Measurements from ENCODE around the gene NPW. TPM values are rescaled to one million over a fixed set of nuclear protein-coding genes. Genes with fewer than 3 reads are reported as not detected.

Gene NPW
- total and polyA plus RNA-seq, 8 donors, result 0.43 to 2.7 (median 0.82) TPM

DNA sequence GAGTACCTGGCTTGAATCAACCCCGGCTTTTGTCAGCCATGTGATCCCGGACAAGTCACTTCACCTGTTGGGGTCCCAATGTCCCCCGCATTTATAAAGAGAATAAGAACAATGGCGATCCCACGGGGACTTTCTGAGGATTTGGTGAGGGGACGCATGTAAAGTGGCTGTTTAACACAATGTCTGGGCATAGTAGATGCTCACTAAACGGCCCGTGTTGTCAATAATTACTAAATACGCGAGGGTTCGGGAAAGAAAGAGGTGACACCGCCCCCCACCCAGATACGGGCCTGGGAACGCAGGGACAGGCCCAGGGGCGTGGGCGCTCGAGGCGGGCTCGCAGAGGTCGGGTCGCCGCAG is 28.0 kb upstream of the NPW start:
- Histone ChIP-seq H3K4me3 (peak overlapping the region in 3 of 4 donors; percentile 15 to 39 (median 21)), H3K36me3 (no peaks in the 10 kb centered on the region), H3K27me3 (peaks cover 0 to 11% (median 0%) of the 10 kb centered on the region in 4 donors), H3K9me3 (no peaks in the 10 kb centered on the region), H3K27ac (peak overlapping the region in 2 of 4 donors; percentile 37 to 50), H3K4me1 (peaks cover 10 to 17% (median 14%) of the 10 kb centered on the region in 3 donors)
- 21 to 22% methylated on average over 22 of the region's 22 CpGs for WGBS, 2 donors
- ATAC-seq, result no peak
- DNase-seq, result no peak
- FAIRE-seq, result no peak
- TF ChIP-seq, protein P1, sequence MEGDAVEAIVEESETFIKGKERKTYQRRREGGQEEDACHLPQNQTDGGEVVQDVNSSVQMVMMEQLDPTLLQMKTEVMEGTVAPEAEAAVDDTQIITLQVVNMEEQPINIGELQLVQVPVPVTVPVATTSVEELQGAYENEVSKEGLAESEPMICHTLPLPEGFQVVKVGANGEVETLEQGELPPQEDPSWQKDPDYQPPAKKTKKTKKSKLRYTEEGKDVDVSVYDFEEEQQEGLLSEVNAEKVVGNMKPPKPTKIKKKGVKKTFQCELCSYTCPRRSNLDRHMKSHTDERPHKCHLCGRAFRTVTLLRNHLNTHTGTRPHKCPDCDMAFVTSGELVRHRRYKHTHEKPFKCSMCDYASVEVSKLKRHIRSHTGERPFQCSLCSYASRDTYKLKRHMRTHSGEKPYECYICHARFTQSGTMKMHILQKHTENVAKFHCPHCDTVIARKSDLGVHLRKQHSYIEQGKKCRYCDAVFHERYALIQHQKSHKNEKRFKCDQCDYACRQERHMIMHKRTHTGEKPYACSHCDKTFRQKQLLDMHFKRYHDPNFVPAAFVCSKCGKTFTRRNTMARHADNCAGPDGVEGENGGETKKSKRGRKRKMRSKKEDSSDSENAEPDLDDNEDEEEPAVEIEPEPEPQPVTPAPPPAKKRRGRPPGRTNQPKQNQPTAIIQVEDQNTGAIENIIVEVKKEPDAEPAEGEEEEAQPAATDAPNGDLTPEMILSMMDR (IDR thresholded peaks at IDR 0.05), result no peak
- intact Hi-C loops (cut with DNase I), result no loop called here

DNA sequence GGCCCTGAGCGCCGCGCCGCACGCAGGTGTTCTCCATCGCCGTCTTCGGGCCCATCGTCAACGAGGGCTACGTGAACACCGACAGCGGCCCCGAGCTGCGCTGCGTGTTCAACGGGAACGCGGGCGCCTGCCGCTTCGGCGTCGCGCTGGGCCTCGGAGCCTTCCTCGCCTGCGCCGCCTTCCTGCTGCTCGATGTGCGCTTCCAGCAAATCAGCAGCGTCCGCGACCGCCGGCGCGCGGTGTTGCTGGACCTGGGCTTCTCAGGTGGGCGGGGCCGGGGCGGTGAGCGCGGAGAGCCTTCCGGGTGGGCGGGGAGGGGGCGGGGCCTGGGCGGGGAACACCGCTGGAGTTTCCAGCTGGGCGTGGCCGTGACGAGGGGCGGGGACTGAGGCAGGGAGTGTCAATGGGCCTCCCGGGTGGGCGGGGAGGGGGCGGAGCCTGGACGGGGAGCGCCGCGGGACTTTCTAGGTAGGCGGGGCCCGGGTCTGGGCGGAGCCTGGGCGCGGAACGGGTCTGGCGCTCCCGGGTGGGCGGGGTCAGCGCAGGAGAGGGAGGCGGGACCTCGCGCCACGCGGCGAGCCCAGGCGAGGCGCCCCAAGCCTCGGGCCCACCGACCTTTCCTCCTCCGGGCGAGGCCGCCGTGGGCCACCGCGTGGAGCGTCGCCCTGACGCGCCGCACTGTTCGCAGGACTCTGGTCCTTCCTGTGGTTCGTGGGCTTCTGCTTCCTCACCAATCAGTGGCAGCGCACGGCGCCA is 27.5 kb upstream of the NPW start:
- no peak for FAIRE-seq
- Histone ChIP-seq H3K27ac (peak overlapping the region in 2 of 4 donors; percentile 37 to 50), H3K4me3 (peak overlapping the region in 3 of 4 donors; percentile 15 to 39 (median 21)), H3K27me3 (peaks cover 0 to 11% (median 0%) of the 10 kb centered on the region in 4 donors), H3K36me3 (peaks cover 0 to 2% (median 0%) of the 10 kb centered on the region in 3 donors), H3K4me1 (peaks cover 10 to 17% (median 14%) of the 10 kb centered on the region in 3 donors), H3K9me3 (no peaks in the 10 kb centered on the region)
- WGBS, 2 donors, result 11 to 13% methylated on average over 63 to 96 of the region's 96 CpGs
- peak; percentile 62 to 83 (median 80) for ATAC-seq
- intact Hi-C loops (cut with DNase I), result no loop called here
- peak; percentile 88 to 97 (median 96) for DNase-seq
- TF ChIP-seq, protein P1 (IDR thresholded peaks at IDR 0.05), result no peak

DNA sequence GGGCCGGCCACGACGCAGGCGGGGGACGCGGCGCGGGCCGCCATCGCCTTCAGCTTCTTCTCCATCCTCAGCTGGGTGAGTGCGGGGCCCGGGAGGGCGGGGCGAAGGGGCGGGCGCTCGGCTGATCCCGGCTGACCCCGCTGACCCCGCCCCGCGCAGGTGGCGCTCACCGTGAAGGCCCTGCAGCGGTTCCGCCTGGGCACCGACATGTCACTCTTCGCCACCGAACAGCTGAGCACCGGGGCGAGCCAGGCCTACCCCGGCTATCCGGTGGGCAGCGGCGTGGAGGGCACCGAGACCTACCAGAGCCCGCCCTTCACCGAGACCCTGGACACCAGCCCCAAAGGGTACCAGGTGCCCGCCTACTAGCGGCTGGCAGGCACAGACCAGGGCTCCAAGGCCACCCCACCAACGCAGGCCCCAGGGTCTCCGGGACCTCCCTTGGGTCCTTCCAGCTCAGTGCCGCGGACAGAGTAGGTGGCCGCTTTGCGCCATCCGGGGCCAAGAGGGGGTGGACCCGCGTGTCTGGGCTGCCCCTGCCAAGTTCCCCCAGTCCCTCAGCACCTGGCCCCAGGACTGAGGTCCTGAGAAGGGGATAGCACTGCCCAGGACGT is 26.8 kb upstream of the NPW start:
- H3K4me3 ChIP-seq, result no peak overlapping the region
- intact Hi-C loops (cut with DNase I), result no loop called here
- FAIRE-seq, result no peak
- no peaks in the 10 kb centered on the region for H3K9me3 ChIP-seq
- TF ChIP-seq, protein P1 (IDR thresholded peaks at IDR 0.05), result no peak
- H3K27ac ChIP-seq, result peak overlapping the region in 1 of 4 donors; percentile 13
- peaks cover 0 to 11% (median 0%) of the 10 kb centered on the region in 4 donors for H3K27me3 ChIP-seq
- peak in 2 of 6 donors; percentile 71 to 84 for DNase-seq
- WGBS, 2 donors, result 63 to 65% methylated on average over 45 to 50 of the region's 50 CpGs
- H3K36me3 ChIP-seq, result peaks cover 0 to 9% (median 0%) of the 10 kb centered on the region in 3 donors
- no peak for ATAC-seq
- peaks cover 10 to 17% (median 14%) of the 10 kb centered on the region in 3 donors for H3K4me1 ChIP-seq

DNA sequence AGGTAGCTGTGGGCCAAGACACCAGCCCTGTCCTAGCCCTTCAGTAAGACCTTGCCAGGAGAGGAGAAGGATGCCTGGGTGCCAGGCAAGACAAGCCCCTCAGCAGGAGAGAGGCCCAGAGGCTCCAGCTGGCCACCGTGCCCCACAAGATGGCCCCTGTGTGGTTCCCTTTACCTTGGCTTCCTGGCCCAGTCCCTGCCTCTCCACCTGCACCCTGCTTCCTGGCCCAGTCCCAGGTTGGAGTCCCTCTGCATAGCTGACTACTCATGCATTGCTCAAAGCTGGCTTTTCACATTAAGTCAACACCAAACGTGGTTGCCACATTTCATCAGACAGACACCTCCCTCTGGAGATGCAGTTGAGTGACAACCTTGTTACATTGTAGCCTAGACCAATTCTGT is 25.9 kb upstream of the NPW start:
- intact Hi-C loops (cut with DNase I), result no loop called here
- no peaks in the 10 kb centered on the region for H3K9me3 ChIP-seq
- peak in 1 of 6 donors; percentile 56 for DNase-seq
- WGBS, 2 donors, result 38 to 62% methylated on average over 2 of the region's 2 CpGs
- no peak overlapping the region for H3K27ac ChIP-seq
- H3K27me3 ChIP-seq, result peaks cover 0 to 11% (median 0%) of the 10 kb centered on the region in 4 donors
- H3K4me1 ChIP-seq, result peaks cover 10 to 17% (median 14%) of the 10 kb centered on the region in 3 donors
- TF ChIP-seq, protein P1 (IDR thresholded peaks at IDR 0.05), result no peak
- FAIRE-seq, result no peak
- H3K36me3 ChIP-seq, result peaks cover 0 to 18% (median 6%) of the 10 kb centered on the region in 3 donors
- ATAC-seq, result no peak
- H3K4me3 ChIP-seq, result no peak overlapping the region
